GM12891 (cell line): ENCODE measurements around the gene HNRNPH2.

ENCODE experiments used
- DNase-seq: peaks from one replicate; pipeline ENCODE4 v3.0.0; 2011; ENCODE audit warnings: low spot score; ENCODE audit not compliant: insufficient read length
- FAIRE-seq: peaks from 2 replicates; lab custom pipeline; 2011; peaks lifted over from hg19 to GRCh38; lab: Jason Lieb, UNC
- PAX5 ChIP-seq: IDR thresholded peaks from 2 replicates; pipeline ENCODE4 v1.6.1; 2011; ENCODE audit warnings: low read length, moderate library complexity, mild to moderate bottlenecking; ENCODE audit not compliant: insufficient read depth, severe bottlenecking
- POLR2A ChIP-seq: IDR thresholded peaks from 2 replicates; pipeline ENCODE4 v1.6.1; 2011; ENCODE audit warnings: low read depth, low read length, control low read depth
- POLR2AphosphoS5 ChIP-seq: IDR thresholded peaks from 2 replicates; pipeline ENCODE4 v1.6.1; 2011; ENCODE audit warnings: low read depth, low read length, control low read depth
- POU2F2 ChIP-seq: IDR thresholded peaks from 2 replicates; pipeline ENCODE4 v1.6.1; 2011; ENCODE audit warnings: low read depth, mild to moderate bottlenecking, control low read depth, low read length, moderate library complexity
- SPI1 ChIP-seq: IDR thresholded peaks from 2 replicates; pipeline ENCODE4 v1.6.1; 2011; ENCODE audit warnings: low read depth, low read length, control low read depth
- TAF1 ChIP-seq: IDR thresholded peaks from 2 replicates; pipeline ENCODE4 v1.6.1; 2011; ENCODE audit warnings: low read depth, low read length, control low read depth

The HNRNPH2 gene

GRCh38 chrX:101394372-101394771 lies 13.7 kb upstream of the HNRNPH2 start:
- FAIRE-seq (no peak), DNase-seq (no peak)
- no peak for TF ChIP-seq POU2F2
- no peak for TF ChIP-seq POLR2AphosphoS5
- no peak for TF ChIP-seq PAX5
- TF ChIP-seq POLR2A, result no peak
- TF ChIP-seq SPI1, result no peak
- TF ChIP-seq TAF1, result no peak

- DNase-seq, result no peak
- FAIRE-seq, result peak; percentile 16
- TF ChIP-seq POLR2AphosphoS5 (no peak), SPI1 (no peak), POU2F2 (no peak), POLR2A (no peak), PAX5 (no peak), TAF1 (no peak)
These were observed 12.2 kb upstream of the HNRNPH2 start for GRCh38 chrX:101395789-101396188.

- TF ChIP-seq SPI1, result no peak
- TF ChIP-seq POU2F2, result no peak
- TF ChIP-seq POLR2AphosphoS5, result no peak
- TF ChIP-seq TAF1, result no peak
- no peak for TF ChIP-seq POLR2A
- TF ChIP-seq PAX5, result no peak
- FAIRE-seq (no peak), DNase-seq (no peak)
These were observed 10.2 kb upstream of the HNRNPH2 start for GRCh38 chrX:101397779-101398178.

- FAIRE-seq (no peak), DNase-seq (no peak)
- TF ChIP-seq PAX5, result no peak
- TF ChIP-seq SPI1, result no peak
- no peak for TF ChIP-seq TAF1
- no peak for TF ChIP-seq POLR2AphosphoS5
- TF ChIP-seq POU2F2, result no peak
These were observed 9.3 kb upstream of the HNRNPH2 start for GRCh38 chrX:101398694-101399093.

- no peak for FAIRE-seq
These were observed 8.2 kb upstream of the HNRNPH2 start for GRCh38 chrX:101399825-101400224.

GRCh38 chrX:101407167-101407747 lies 765 bp upstream of the HNRNPH2 start:
- DNase-seq, result no peak
- FAIRE-seq, result no peak
- TF ChIP-seq SPI1, result no peak
- no peak for TF ChIP-seq PAX5
- no peak for TF ChIP-seq POLR2AphosphoS5
- no peak for TF ChIP-seq TAF1
- no peak for TF ChIP-seq POU2F2
- TF ChIP-seq POLR2A, result no peak

More at GRCh38 chrX:101399825-101400224, 8.2 kb upstream of the HNRNPH2 start:
- DNase-seq, result no peak
- TF ChIP-seq SPI1 (no peak), POLR2A (no peak), POLR2AphosphoS5 (no peak), TAF1 (no peak), PAX5 (no peak), POU2F2 (no peak)

GRCh38 chrX:101408532-101408841 lies 465 bp downstream of the HNRNPH2 start:
- DNase-seq (no peak), FAIRE-seq (no peak)
- TF ChIP-seq TAF1 (no peak), POLR2A (0 out of 2 replicates have a peak, but pooled peaks have one; percentile 66)

GRCh38 chrX:101409043-101409442 lies 1.0 kb downstream of the HNRNPH2 start:
- no peak for TF ChIP-seq POLR2A
- no peak for TF ChIP-seq POLR2AphosphoS5
- TF ChIP-seq PAX5, result no peak
- TF ChIP-seq SPI1, result no peak
- no peak for TF ChIP-seq POU2F2
- TF ChIP-seq TAF1, result no peak
- FAIRE-seq, result no peak
- no peak for DNase-seq

- no peak for TF ChIP-seq TAF1
- DNase-seq (no peak), FAIRE-seq (no peak)
These were observed 2.4 kb downstream of the HNRNPH2 start for GRCh38 chrX:101410461-101410860.

GRCh38 chrX:101411984-101412383 lies 4.0 kb downstream of the HNRNPH2 start:
- FAIRE-seq, result peak; percentile 69
- DNase-seq, result no peak
- TF ChIP-seq SPI1 (peak; percentile 82), TAF1 (no peak), PAX5 (no peak)
